NCI-H2029 treated with DMSO at 0.1 percent for 48 hours (cell line): ENCODE data around the gene STEAP3.

Experiments
- DNase-seq: peaks from one replicate; lab custom pipeline; 2025; lab: John Stamatoyannopoulos, UW

The STEAP3 gene

DNA sequence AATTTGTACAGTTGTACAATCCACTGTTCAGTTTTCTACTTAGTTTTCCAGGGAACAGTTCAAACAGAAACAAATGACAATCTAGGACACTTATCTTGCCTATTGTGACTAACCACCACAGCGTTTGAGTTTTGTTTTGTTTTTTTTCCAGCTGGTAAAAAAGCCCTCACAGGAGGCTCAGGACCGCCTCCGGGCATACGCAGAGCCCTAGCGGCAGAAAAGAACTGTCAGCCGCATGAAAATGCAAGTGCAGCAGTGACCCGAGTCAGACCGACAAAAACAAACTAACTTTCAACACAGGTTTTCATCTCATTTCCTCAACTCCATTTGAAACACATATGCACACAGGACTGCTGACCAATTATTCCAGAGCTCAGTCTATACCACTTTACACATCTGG is 68.6 kb downstream of the STEAP3 start:
- peak; percentile 9 for DNase-seq

DNA sequence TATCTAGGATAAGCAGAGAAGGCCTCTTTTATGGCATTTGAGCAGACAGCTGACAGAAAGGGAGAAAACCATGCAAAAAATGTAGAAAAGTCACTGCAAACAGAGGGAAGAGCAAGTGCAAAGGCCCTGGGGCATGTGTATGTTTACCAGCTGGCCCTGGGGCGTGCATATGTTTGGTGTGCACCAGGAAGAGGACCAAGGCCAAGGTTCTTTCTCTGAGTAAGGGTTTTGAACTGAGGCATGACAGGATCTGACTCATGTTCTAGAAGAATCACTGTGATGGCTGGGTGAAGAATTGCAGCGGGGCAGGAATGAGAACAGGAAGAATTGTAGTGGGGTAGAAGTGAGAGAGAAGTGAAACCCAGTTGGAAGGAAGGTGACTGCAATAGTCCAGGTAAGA is 69.6 kb downstream of the STEAP3 start:
- no peak for DNase-seq

DNA sequence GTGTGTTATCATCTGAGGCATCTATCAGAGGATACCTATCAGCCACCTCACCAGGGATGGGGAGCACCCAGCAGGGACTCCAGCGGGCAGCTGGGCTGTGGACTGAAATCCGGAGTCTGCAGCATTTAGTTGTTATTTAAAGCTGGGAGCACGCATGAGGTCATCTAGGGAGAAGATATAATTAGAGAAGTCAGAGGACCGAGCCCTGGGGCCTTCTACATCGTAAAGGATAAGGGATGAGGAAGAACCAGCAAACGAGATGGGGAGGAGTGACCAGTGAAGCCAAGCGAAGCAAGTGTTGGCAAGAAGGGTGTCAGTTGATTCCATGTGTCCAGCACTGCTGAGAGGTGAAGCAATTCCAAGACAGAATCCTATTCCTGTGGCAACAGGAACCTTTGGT is 70.3 kb downstream of the STEAP3 start:
- no peak for DNase-seq

DNA sequence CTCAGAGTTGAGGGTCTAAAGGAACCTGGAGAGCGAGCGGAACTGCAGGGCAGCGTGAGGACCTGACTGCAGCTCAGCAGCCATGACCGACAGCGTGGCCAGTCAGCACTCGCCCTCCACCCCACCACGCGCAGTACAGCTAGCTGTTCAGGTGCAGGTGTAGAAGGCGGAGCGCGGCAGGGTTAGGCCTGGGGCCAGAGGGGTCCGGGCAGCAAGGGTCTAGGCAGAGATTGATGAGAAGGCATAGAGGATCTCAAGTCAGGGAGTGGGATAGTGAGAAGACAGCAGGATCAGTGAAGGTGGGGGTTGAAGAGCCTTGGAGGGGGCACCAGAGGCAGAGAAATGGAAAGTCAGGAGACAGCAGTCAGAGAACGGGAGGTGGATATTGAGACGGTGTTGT is 71.0 kb downstream of the STEAP3 start:
- DNase-seq = no peak

DNA sequence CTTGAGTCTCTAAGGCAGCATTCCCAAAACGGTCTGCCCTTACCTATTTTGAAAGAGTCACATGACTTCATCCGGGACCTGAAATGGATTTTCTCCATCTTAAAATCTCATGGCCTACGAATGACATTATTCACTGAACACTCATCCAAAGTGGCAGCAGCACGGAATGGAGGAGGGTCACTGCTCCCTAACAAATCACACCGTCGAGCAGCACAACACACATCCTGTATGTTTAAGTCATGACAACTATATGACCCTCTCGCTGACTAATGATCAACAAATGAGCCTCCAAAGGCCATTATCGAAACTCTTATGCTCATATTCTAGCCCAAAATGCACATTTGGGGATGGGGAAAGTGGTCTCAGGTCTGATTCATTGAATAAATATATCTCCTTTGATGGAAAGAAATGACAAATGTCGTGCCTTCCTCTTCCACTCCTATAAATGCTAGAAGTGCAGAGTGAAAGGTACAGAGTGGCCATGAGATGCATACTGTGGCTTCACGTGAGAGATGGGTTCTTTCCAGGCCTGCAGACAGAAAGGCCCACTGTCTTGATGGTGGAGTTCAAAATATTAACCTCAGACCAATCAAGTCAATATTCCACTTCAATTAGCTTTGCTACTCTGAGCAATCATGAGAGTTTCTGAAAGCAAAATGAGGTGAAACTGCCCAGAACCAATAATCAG is 72.2 kb downstream of the STEAP3 start:
- DNase-seq = no peak

DNA sequence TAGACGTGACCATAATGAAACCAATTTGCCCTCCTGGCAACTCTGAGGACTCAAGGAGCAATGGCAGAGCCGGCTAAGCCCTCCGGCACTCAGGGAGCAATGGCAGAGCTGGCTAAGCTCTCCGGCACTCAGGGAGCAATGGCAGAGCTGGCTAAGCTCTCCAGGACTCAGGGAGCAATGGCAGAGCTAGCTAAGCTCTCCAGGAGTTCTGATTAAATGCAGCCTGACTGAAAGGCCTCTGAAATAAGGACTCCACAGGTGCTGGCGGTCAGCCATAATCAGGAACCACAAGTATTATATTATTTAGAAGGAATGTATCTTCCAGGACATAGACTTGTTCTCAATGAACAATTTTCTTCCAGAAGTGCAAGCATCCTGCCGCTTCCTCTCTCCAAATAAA is 77.8 kb downstream of the STEAP3 start:
- no peak for DNase-seq

DNA sequence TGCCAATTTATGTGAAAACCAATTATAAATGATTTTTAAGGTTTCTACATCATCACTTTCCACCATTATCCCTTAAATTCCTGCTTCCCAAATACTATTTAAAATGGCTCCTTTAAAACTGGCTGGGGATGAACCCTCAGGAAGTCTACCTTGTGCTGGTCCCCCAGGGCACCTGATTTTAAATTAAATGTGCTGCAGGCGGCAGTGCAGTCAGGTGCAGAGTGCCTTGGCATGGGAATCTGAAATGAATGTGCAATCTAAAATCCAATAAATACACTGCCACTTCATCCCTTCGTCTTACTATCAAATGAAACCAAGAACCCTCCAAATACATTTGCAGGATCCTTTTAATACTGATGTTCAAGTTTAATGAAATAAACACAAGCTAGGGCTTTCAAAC is 81.2 kb downstream of the STEAP3 start:
- no peak for DNase-seq

DNA sequence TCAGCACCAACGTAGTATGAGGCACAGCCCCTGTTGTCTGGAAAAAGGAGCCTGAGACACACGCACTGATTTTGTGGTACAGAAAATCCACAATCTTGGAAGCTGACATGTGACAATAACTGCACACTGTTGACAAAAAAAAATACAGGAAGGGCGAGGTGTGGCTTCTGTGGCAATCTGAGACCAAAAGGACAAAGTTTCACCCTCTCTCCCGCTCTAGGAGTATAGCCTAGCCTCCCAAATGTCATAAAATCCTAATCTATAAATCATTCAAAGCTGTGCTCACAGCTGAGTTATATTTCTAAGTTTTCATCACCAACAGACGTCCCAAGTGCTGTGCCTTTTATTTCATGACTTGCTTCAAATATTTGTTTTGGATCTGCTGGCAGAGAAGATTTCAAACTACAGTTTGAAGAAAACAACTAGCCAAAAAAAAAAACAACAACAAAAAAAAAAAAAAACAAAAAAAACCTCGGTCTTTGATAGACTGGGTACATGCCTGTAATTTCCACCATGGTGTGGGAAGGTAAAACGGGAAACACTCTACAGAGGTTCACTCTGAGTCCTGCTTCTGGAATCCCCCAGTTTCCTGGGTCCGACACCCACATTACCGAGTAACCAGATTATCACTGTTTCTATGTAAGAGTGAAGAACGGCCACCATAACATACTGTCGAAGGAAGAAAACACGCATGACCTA is 82.0 kb downstream of the STEAP3 start:
- no peak for DNase-seq

DNA sequence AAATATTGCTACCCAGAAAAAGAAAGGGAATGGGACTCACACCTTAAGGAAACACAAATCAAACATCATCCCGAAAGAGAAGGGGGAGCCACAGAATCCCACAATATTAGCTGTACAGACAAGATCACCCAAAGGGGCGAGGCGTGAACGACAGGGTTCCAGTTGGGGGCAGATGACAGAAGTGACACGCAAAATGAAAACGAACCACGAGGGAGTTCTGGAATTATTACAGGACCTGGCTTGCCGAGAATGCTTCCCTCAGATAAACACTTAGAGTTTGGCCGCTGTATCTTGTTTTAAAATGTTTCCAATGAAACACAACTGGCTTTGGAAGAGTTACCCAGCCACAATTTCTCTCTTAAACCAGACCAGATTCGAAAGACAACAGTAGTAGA is 82.6 kb downstream of the STEAP3 start:
- no peak for DNase-seq

DNA sequence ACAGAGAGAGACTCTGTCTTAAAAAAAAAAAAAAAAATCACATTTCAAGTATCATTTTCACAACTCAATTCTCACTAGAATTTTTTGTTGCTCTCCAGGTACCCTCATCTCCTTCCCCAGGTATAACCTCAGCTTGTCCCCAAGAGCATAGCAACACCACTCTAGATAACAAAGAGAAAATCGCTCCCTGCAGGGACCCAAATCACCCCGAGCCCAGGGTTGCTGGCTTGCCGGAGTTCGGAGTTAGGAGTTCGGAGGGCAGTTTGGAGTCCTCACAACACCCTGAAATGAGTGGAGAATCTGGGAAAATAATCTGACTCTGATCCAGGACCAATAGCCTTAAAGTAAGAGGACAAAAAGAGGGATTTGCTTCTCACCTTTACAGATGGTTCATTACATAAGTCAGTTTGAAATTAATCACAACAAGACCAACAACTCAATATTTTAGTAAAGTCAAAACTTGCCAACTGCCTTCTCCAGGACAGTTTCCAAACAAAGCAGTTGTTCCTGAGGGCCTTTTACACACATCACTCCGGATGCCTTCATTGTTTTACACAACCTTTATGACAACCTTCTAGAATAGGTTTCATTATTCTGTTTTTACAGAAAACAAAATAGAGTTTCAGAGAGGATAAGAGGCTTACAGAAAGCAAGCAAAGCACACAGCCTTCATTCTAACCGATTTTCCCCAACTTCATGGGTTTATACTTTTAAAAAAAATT is 83.9 kb downstream of the STEAP3 start:
- no peak for DNase-seq

DNA sequence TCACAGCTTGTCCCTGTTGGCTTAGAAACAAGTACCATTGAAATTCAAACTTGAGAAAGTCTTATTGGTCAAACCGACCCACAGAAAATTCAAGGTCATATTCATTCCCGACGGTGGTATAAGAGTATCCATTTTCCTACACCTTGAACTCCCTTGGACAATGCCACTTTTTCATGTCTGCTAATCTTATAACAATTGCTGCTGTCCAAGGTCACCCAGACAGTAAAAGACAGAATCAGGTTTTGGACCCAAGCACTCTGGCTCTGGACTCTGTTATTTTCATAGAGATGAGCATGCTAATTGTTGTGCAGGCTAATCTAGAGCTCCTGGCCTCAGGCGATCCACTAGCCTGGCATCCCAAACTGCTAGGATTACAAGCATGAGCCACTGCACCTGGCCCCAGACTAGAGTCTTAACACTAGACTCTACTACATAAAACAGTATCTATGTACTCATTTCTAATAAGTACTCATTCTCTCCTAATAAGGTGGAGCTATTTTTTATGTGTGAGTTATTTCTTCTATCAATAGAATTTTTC is 85.2 kb downstream of the STEAP3 start:
- no peak for DNase-seq

DNA sequence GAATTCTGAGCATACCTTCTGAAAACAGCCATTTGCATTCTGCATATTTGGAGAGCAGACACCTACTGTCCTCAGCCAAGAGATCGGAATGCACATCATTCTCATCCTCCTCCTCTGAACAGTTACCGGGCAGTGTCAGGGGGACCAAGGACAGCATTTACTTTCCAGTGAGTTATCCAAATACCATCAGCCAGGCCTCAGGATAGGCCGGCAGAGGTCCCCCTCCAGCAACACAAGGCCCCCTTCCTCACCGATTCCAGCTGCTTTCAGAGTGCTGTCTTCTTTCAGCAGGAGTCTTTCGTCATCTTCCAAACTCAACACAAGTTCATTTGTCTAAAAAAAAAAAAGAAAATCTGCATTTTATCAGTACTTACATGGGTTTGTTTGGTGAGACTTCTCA is 87.7 kb downstream of the STEAP3 start:
- no peak for DNase-seq

DNA sequence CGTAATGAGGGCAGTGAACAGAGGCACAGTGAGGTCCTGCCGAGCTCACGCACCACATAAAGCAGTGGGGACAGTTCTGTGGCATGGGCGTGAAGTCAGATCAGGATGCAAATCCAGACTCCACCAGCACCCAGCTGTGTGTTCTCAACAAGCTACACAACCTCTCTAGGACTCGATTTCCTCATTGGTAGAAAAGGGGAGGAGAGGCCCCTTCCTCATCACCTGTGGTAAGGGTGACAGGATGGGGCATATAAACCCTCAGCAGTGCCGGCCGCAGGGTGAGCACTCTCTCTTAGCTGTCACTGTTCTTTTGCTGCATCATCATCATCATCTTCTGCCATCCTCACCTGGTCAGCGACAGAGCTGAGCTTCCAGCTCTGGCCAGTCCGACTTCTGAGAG is 88.2 kb downstream of the STEAP3 start:
- DNase-seq = no peak
